Astrocyte (in vitro differentiated cells and primary cell): ENCODE results near the gene WDR47.

Experiments used
- CTCF ChIP-seq: IDR thresholded peaks from 2 replicates; pipeline ENCODE4 v1.5.1; 2011; ENCODE audit warnings: low read depth, mild to moderate bottlenecking, inconsistent platforms, low read length, moderate library complexity; ENCODE audit not compliant: insufficient read depth
- EZH2 ChIP-seq: IDR thresholded peaks from 2 replicates; pipeline ENCODE4 v1.6.1; 2012; ENCODE audit warnings: mild to moderate bottlenecking, low read length, inconsistent platforms; ENCODE audit not compliant: insufficient read depth

DNA sequence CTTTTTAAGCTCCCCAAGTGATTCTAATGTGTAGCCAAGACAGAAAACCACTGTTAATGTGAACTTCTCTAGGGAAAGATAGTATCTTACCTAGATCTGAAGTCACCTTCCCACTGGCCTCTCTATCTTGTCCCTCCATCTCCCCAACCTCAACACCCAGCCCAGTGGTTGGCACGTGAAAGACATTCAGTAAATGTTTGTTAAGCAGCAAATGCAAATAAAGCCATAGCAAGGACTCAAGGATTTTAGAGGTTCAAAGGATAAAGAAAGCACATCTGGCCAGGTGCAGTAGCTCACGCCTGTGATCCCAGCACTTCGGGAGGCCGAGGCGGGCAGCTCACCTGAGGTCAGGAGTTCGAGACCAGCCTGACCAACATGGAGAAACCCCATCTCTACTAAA is 88.5 kb downstream of the WDR47 start:
- TF ChIP-seq CTCF: no peak
- no peak for TF ChIP-seq EZH2
